Upper lobe of right lung (tissue), 1 donor: ENCODE measurements around the gene OMG. TPM values are rescaled to one million over a fixed set of nuclear protein-coding genes. Genes with fewer than 3 reads are reported as not detected.
A peak's percentile ranks its signal among the peaks of the same experiment; 100 is the strongest.

ENCODE experiments used
- ATAC-seq: fragments of 200-7000 bp; cut with Tn5 transposase; one replicate; pipeline ENCODE4 v1.9.1; 2020; ENCODE audit warnings: mild to moderate bottlenecking, moderate library complexity
- DNase-seq: peaks from one replicate; pipeline ENCODE4 v3.0.0-alpha.2; 2020
- H3K27ac ChIP-seq: fragments of 200-600 bp; one replicate; pipeline ENCODE4 v1.8.0; 2022
- H3K27me3 ChIP-seq: fragments of 200-600 bp; one replicate; pipeline ENCODE4 v1.8.0; 2022; ENCODE audit warnings: mild to moderate bottlenecking
- H3K36me3 ChIP-seq: fragments of 200-600 bp; one replicate; pipeline ENCODE4 v1.8.0; 2022
- H3K4me1 ChIP-seq: fragments of 200-600 bp; one replicate; pipeline ENCODE4 v1.8.0; 2022
- H3K4me3 ChIP-seq: fragments of 200-600 bp; one replicate; pipeline ENCODE4 v1.8.0; 2022; ENCODE audit warnings: mild to moderate bottlenecking
- H3K9me3 ChIP-seq: fragments of 200-600 bp; one replicate; pipeline ENCODE4 v1.8.0; 2022
- intact Hi-C: fragments of 100-400 bp; cut with DNase I; formaldehyde crosslinking; loops from one replicate; pipeline ENCODE4 v1.11.0; 2022
- total RNA-seq: library from RNA; stranded (reverse); fragmentation: NEBNext Ultra II Directional; extraction: Animal tissue kit (Norgen Biotek cat#: 25700); gene quantifications from one replicate; pipeline ENCODE4 v1.2.1, GENCODE V29; 2021
- TF ChIP-seq, protein P1 (sequence below): fragments of 200-600 bp; IDR thresholded peaks from one replicate; pipeline ENCODE4 v1.8.0; 2022; ENCODE audit warnings: antibody characterized with exemption
- donor health status: DM: no; HTN: yes; CAD: no; lungs with severe emphysema.

OMG gene
- total RNA-seq, 1 donor from 2014 or later: 10.3 TPM

DNA sequence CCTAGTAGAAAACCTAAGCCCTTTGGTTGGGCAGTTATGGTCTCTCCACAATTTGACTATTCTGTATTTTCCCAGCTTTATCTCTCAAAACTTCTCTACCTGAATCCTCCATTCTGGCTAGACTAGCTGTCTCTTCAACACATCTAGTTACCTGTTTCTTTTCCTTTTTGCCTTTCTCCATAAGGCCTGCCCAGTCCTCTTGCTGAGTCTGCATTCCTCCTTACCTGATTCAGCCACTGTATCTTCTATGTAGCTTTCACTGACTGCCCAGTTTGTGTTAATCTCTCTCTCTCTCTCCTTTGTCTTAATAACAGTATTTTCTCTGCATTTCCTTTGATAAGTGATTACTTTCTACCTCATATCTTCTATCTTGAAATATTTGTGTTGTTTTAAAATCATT is 26.5 kb upstream of the OMG start:
- Histone ChIP-seq H3K36me3 (peaks cover 26% of the 10 kb centered on the region), H3K4me1 (no peaks in the 10 kb centered on the region), H3K27ac (no peak overlapping the region), H3K27me3 (no peaks in the 10 kb centered on the region), H3K4me3 (no peak overlapping the region), H3K9me3 (no peaks in the 10 kb centered on the region)
- DNase-seq (no peak), ATAC-seq (no peak)
- TF ChIP-seq, protein P1, sequence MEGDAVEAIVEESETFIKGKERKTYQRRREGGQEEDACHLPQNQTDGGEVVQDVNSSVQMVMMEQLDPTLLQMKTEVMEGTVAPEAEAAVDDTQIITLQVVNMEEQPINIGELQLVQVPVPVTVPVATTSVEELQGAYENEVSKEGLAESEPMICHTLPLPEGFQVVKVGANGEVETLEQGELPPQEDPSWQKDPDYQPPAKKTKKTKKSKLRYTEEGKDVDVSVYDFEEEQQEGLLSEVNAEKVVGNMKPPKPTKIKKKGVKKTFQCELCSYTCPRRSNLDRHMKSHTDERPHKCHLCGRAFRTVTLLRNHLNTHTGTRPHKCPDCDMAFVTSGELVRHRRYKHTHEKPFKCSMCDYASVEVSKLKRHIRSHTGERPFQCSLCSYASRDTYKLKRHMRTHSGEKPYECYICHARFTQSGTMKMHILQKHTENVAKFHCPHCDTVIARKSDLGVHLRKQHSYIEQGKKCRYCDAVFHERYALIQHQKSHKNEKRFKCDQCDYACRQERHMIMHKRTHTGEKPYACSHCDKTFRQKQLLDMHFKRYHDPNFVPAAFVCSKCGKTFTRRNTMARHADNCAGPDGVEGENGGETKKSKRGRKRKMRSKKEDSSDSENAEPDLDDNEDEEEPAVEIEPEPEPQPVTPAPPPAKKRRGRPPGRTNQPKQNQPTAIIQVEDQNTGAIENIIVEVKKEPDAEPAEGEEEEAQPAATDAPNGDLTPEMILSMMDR: no peak
- intact Hi-C loops: no loop called here

DNA sequence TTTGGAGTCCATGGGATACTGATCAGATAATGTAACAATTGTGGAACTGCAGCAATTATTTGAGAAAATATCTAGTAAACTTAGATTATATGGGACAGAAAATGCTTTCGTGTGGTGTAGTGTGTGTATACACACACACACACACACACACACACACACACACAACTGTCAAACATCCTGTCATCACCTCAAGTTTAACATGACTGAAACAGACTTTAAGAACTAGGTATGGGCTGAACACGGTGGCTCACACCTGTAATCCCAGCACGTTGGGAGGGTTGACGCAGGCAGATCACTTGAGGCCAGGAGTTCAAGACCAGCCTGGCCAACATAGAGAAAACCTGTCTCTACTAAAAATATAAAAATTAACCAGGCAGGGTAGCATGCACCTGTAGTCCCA is 24.9 kb upstream of the OMG start:
- H3K9me3 ChIP-seq: no peaks in the 10 kb centered on the region
- H3K36me3 ChIP-seq: peaks cover 12% of the 10 kb centered on the region
- intact Hi-C loops: no loop called here
- no peak overlapping the region for H3K4me3 ChIP-seq
- ATAC-seq (no peak), DNase-seq (no peak)
- TF ChIP-seq, protein P1: no peak
- H3K4me1 ChIP-seq: peaks cover 8% of the 10 kb centered on the region
- H3K27me3 ChIP-seq: no peaks in the 10 kb centered on the region
- peak overlapping the region; percentile 68 for H3K27ac ChIP-seq

DNA sequence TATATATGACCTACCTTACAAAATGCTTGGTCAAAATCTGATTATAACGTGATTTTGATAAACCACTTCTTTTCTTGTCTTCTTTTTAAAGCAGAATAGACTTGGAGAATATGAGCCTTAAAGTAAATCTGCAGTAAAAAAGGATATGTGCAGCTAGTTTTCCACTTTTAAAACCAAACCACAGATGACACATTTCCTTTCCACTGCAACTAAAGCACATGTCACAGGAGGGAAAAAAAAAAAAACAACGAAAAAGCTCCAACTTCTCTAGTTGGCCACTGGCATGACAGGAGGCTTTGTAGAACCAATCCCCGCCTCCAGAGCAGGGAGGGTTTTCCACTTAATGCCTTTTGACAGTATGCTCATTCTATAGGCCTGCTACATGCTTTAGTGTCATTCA is 24.4 kb upstream of the OMG start, which contains the start of gene EVI2A:
Gene EVI2A (minus strand): TSS at position 142 of the 400 bp plus-strand sequence. CDS start 2,609 bp downstream, outside the sequence.
- H3K9me3 ChIP-seq: no peaks in the 10 kb centered on the region
- DNase-seq (no peak), ATAC-seq (peak; percentile 93)
- intact Hi-C loops: no loop called here
- H3K36me3 ChIP-seq: peaks cover 9% of the 10 kb centered on the region
- peak within 1 kb of the TSS; percentile 45 for H3K4me3 ChIP-seq
- H3K27ac ChIP-seq: peak within 1 kb of the TSS; percentile 68
- no peaks in the 10 kb centered on the region for H3K27me3 ChIP-seq
- peaks cover 8% of the 10 kb centered on the region for H3K4me1 ChIP-seq
- TF ChIP-seq, protein P1: no peak

DNA sequence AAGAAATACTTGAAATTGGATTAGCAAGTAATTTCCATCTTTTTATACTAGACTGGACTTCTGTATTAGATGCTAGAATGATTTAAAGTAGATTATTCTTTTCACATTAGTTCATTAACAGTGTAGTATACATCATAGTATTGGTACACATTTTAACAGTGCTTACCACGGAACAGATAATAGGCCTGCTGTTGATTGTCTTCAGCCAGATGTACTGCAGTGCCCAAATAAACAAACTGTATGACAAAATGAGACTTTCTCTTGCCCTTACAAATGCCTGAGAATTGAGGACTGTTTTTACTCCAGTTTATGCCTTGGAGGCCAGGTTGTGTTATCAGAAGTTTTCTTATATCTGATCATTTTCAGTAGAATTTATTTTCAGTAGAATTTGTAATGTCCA is 23.8 kb upstream of the OMG start:
- TF ChIP-seq, protein P1: no peak
- no peaks in the 10 kb centered on the region for H3K9me3 ChIP-seq
- H3K4me1 ChIP-seq: peaks cover 8% of the 10 kb centered on the region
- peak overlapping the region; percentile 68 for H3K27ac ChIP-seq
- DNase-seq (no peak), ATAC-seq (peak; percentile 15)
- H3K27me3 ChIP-seq: no peaks in the 10 kb centered on the region
- peaks cover 2% of the 10 kb centered on the region for H3K36me3 ChIP-seq
- intact Hi-C loops: no loop called here
- peak overlapping the region; percentile 45 for H3K4me3 ChIP-seq

DNA sequence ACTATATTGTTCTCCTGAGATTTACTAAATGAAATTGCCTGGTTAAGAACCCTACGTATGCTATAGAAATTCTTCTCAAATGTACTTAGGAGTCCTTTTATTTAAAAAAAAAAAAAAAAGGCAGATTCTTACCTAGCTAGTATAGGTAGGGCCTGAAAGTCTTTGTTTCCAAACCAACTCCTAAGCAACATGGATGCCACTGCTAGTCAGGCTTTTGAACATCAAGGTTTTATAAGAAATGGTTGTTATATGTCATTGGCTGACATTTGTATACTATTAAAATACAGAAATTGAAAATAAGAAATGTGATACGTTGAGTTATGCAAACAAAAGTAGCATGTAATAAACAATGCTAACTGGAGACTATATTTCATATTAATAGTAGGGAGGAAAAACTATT is 23.2 kb upstream of the OMG start:
- Histone ChIP-seq H3K4me1 (peaks cover 8% of the 10 kb centered on the region), H3K27ac (peak overlapping the region; percentile 68), H3K9me3 (no peaks in the 10 kb centered on the region), H3K4me3 (peak overlapping the region; percentile 45), H3K27me3 (no peaks in the 10 kb centered on the region), H3K36me3 (no peaks in the 10 kb centered on the region)
- TF ChIP-seq, protein P1: no peak
- intact Hi-C loops: no loop called here
- DNase-seq: no peak
- ATAC-seq: no peak
